ENCODE measurements around the gene HOXC9.

GRCh38 chr12:54033980-54034784 is 34.2 kb downstream of the HOXC9 start:
- TF ChIP-seq CTCF (conservative IDR thresholded peaks at IDR 0.05; ENCODE audit: low read depth, low read length) (no peak), EZH2 (IDR thresholded peaks at IDR 0.05; ENCODE audit: borderline replicate concordance, low read depth, low read length, poor library complexity, severe bottlenecking) (no peak)
